GM12892 (cell line): ENCODE results near the gene RIC3.

Source experiments
- POLR2A ChIP-seq: IDR thresholded peaks from 2 replicates; pipeline ENCODE4 v1.6.1; 2011; ENCODE audit warnings: low read depth, low read length, control low read depth
- POLR2AphosphoS5 ChIP-seq: IDR thresholded peaks from 2 replicates; pipeline ENCODE4 v1.6.1; 2011; ENCODE audit warnings: low read depth, low read length, control low read depth
- TAF1 ChIP-seq: IDR thresholded peaks from 2 replicates; pipeline ENCODE4 v1.6.1; 2011; ENCODE audit warnings: low read depth, mild to moderate bottlenecking, control low read depth, low read length, borderline replicate concordance

DNA sequence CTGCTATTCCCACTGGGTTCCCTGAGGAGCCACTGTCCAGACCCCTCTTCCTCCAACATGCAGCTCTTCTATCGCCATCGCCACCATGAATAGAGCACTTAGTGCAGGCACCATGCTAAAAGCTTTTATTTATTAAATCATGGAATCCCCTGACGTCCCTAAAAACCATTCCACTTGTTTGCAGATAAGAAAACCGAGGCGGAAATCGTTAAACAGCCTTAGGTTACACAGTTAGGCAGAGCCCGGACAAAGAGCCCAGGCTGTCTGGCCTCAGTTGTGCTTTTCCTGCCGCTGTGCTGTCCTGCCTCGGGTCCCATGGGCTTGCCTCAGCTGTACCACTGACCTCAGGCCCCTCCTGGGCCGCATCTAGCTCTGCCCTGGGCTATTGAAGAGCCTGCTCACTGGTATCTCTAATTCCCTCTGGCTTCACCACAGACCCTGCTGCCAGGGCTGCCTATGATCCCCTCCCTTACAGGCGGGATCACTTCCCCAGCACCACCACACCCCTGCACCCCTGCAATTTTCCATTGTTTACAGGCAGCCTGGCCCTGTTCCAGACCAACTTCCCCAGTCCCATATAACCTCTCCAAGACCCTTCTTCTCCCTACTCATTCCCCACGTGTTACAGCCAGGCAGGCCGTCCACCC lies 100.8 kb downstream of the RIC3 start:
- TF ChIP-seq POLR2AphosphoS5: no peak
- TF ChIP-seq TAF1: no peak
- no peak for TF ChIP-seq POLR2A
